PC-3 (cell line): ENCODE data around the gene PLA2G4F. TPM values are rescaled to one million over a fixed set of nuclear protein-coding genes. Genes with fewer than 3 reads are reported as not detected.
A peak's percentile ranks its signal among the peaks of the same experiment; 100 is the strongest.

Experiments
- ATAC-seq: fragments of 200-7000 bp; cut with Tn5 transposase; 2 replicates; pipeline ENCODE4 v1.9.1; 2020; ENCODE audit warnings: mild to moderate bottlenecking, moderate library complexity
- BruUV-seq: library from RNA; stranded (reverse); fragments of 400-500 nt; replicated peaks from 2 replicates; lab custom pipeline; 2021; lab: Mats Ljungman, UMichigan
- CTCF ChIA-PET: fragments of 300-600 bp; sonication (Branson Sonifier 250); formaldehyde crosslinking; loops from one replicate; lab custom pipeline; 2022; ENCODE audit warnings: antibody characterized with exemption; lab: Charles Lee
- POLR2A ChIA-PET: fragments of 300-600 bp; sonication (Branson Sonifier 250); formaldehyde crosslinking; loops from one replicate; lab custom pipeline; 2022; ENCODE audit warnings: antibody characterized with exemption; ENCODE audit not compliant: unreplicated experiment; lab: Charles Lee
- DNase-seq: peaks from one replicate; pipeline ENCODE4 v3.0.0-alpha.2; 2015
- H2AFZ ChIP-seq: fragments of 300-600 bp; sonication (generic); 2 replicates; pipeline ENCODE4 v1.6.0; 2016; ENCODE audit warnings: antibody characterized with exemption, low read length
- H3F3A ChIP-seq: fragments of 300-600 bp; sonication (generic); one replicate; pipeline ENCODE4 v1.6.0; 2017; ENCODE audit warnings: antibody characterized with exemption, low read length, control low read depth, mild to moderate bottlenecking; ENCODE audit not compliant: unreplicated experiment
- H3K27ac ChIP-seq: fragments of 300-600 bp; sonication (generic); 2 replicates; pipeline ENCODE4 v1.5.1; 2016; ENCODE audit warnings: mild to moderate bottlenecking, low read length
- H3K27me3 ChIP-seq: fragments of 300-600 bp; sonication (generic); 2 replicates; pipeline ENCODE4 v1.6.1; 2016; ENCODE audit warnings: low read length, mixed read lengths
- H3K36me3 ChIP-seq: fragments of 300-600 bp; sonication (generic); 2 replicates; pipeline ENCODE4 v1.6.1; 2016; ENCODE audit warnings: low read depth, mixed run types, low read length, mixed read lengths
- H3K4me1 ChIP-seq: fragments of 300-600 bp; sonication (generic); 2 replicates; pipeline ENCODE4 v1.5.1; 2016; ENCODE audit warnings: low read length; ENCODE audit not compliant: insufficient read depth
- H3K4me2 ChIP-seq: fragments of 300-600 bp; sonication (generic); 2 replicates; pipeline ENCODE4 v1.6.0; 2016; ENCODE audit warnings: low read length
- H3K4me3 ChIP-seq: fragments of 300-600 bp; sonication (generic); 2 replicates; pipeline ENCODE4 v1.5.1; 2016; ENCODE audit warnings: mild to moderate bottlenecking, low read length, mixed read lengths
- H3K79me2 ChIP-seq: fragments of 300-600 bp; sonication (generic); 2 replicates; pipeline ENCODE4 v1.6.1; 2017; ENCODE audit warnings: low read length, mixed read lengths
- H3K9ac ChIP-seq: fragments of 300-600 bp; sonication (generic); 2 replicates; pipeline ENCODE4 v1.6.0; 2016; ENCODE audit warnings: mild to moderate bottlenecking, low read length
- H3K9me2 ChIP-seq: fragments of 300-600 bp; sonication (generic); replicated peaks from 2 replicates; pipeline ENCODE4 v1.6.1; 2016; ENCODE audit warnings: mixed run types, low read length, mixed read lengths
- H3K9me3 ChIP-seq: fragments of 300-600 bp; sonication (generic); 2 replicates; pipeline ENCODE4 v1.6.1; 2016; ENCODE audit warnings: low read length, mixed read lengths
- H4K20me1 ChIP-seq: fragments of 300-600 bp; sonication (generic); 2 replicates; pipeline ENCODE4 v1.6.1; 2016; ENCODE audit warnings: low read length, mixed read lengths
- EZH2 ChIP-seq: fragments of 300-600 bp; sonication (generic); IDR thresholded peaks from one replicate; pipeline ENCODE4 v1.6.1; 2017; ENCODE audit warnings: antibody characterized with exemption, mild to moderate bottlenecking, low read length; ENCODE audit not compliant: unreplicated experiment
- EZH2phosphoT487 ChIP-seq: fragments of 300-600 bp; sonication (generic); IDR thresholded peaks from 2 replicates; pipeline ENCODE4 v1.6.1; 2018; ENCODE audit warnings: mild to moderate bottlenecking, antibody characterized with exemption, low read length, borderline replicate concordance
- intact Hi-C: fragments of 100-400 bp; cut with micrococcal nuclease; formaldehyde crosslinking; loops from 2 replicates; pipeline ENCODE4 v1.9.0; 2023
- total RNA-seq: library from RNA; depleted of rRNA; stranded (reverse); fragments of >200 nt; gene quantifications from 2 replicates; pipeline ENCODE4 v1.2.3, GENCODE V29; 2014
- TF ChIP-seq, protein P1 (sequence below): fragments of 300-600 bp; sonication (generic); conservative IDR thresholded peaks from 2 replicates; pipeline ENCODE4 v1.5.1; 2017; ENCODE audit warnings: antibody characterized with exemption, low read depth, mild to moderate bottlenecking, low read length

The PLA2G4F gene
- total RNA-seq, 1 experiment from 2014 or later, result 5.8 TPM

DNA sequence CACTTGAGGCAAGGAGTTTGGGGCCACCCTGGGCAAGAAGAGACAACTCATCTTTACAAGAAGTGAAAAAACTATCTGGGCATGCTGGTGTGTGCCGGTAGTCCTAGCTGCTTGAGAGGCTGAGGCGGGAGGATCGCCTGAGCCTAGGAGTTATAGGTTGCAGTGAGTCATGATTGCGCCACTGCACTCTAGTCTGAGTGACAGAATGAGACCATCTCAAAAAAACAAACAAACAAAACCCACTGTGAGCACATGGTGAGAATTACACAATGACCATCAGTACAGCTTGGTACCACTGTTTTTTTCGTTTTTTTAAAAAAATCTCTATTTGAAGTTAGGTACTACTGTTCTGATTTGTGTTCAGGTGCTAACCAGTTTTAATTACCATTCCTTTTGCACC lies 38.1 kb upstream of the PLA2G4F start:
- Histone ChIP-seq H3F3A (no peaks in the 10 kb centered on the region), H3K9me2 (no peaks in the 10 kb centered on the region), H3K36me3 (peaks cover 21% of the 10 kb centered on the region), H2AFZ (no peak overlapping the region), H3K9ac (no peak overlapping the region), H3K4me3 (no peak overlapping the region), H3K9me3 (no peaks in the 10 kb centered on the region), H3K27me3 (no peaks in the 10 kb centered on the region), H3K4me1 (peaks cover 8% of the 10 kb centered on the region), H3K79me2 (peaks cover 4% of the 10 kb centered on the region; the same call in 1 of the 2 replicates), H3K4me2 (no peak overlapping the region), H4K20me1 (no peaks in the 10 kb centered on the region), H3K27ac (no peak overlapping the region)
- CTCF ChIA-PET, result no interaction called here
- intact Hi-C loops, result no loop called here
- POLR2A ChIA-PET, result no interaction called here
- ATAC-seq, result peak; percentile 93
- BruUV-seq, result no TSS peak
- TF ChIP-seq, protein P1, sequence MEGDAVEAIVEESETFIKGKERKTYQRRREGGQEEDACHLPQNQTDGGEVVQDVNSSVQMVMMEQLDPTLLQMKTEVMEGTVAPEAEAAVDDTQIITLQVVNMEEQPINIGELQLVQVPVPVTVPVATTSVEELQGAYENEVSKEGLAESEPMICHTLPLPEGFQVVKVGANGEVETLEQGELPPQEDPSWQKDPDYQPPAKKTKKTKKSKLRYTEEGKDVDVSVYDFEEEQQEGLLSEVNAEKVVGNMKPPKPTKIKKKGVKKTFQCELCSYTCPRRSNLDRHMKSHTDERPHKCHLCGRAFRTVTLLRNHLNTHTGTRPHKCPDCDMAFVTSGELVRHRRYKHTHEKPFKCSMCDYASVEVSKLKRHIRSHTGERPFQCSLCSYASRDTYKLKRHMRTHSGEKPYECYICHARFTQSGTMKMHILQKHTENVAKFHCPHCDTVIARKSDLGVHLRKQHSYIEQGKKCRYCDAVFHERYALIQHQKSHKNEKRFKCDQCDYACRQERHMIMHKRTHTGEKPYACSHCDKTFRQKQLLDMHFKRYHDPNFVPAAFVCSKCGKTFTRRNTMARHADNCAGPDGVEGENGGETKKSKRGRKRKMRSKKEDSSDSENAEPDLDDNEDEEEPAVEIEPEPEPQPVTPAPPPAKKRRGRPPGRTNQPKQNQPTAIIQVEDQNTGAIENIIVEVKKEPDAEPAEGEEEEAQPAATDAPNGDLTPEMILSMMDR, result no peak
- TF ChIP-seq EZH2 (no peak), EZH2phosphoT487 (no peak)
- peak; percentile 74 for DNase-seq

DNA sequence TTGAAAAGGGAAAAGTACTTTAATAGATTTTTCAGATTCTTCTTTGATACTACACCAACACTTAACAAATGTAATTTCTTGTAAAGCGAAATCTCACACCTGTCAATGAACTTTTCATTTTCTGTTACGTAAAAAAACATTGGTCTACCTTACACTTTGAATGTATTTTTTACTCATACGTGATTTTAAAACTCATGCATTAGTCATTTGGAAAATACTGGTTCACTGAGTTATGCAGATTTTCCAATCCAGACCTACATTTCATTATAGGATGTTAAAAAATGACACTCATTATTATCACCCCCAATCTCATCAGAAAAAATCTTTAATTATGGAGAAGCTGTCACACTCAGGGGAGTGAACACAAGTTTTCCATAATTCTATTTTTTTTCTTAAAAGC lies 36.9 kb upstream of the PLA2G4F start:
- Histone ChIP-seq H3F3A (no peaks in the 10 kb centered on the region), H3K9me3 (no peaks in the 10 kb centered on the region), H3K4me1 (peaks cover 8% of the 10 kb centered on the region), H3K4me3 (no peak overlapping the region), H3K27me3 (no peaks in the 10 kb centered on the region), H3K36me3 (peaks cover 23% of the 10 kb centered on the region; the same call in 1 of the 2 replicates), H3K4me2 (no peak overlapping the region), H3K27ac (no peak overlapping the region), H4K20me1 (no peaks in the 10 kb centered on the region), H3K79me2 (peaks cover 4% of the 10 kb centered on the region; the same call in 1 of the 2 replicates), H2AFZ (no peak overlapping the region), H3K9me2 (no peaks in the 10 kb centered on the region), H3K9ac (no peak overlapping the region)
- CTCF ChIA-PET, result no interaction called here
- DNase-seq (no peak), ATAC-seq (no peak)
- TF ChIP-seq EZH2phosphoT487, result no peak
- intact Hi-C loops, result no loop called here
- POLR2A ChIA-PET, result no interaction called here
- no TSS peak for BruUV-seq

- DNase-seq, result no peak
- POLR2A ChIA-PET, result no interaction called here
- no peak overlapping the region for H2AFZ ChIP-seq
- H3K27ac ChIP-seq, result no peak overlapping the region
- H3K4me2 ChIP-seq, result no peak overlapping the region
- H3K4me3 ChIP-seq, result no peak overlapping the region
- H3F3A ChIP-seq, result no peaks in the 10 kb centered on the region
- H3K27me3 ChIP-seq, result no peaks in the 10 kb centered on the region
- no peaks in the 10 kb centered on the region for H3K9me2 ChIP-seq
- H3K9me3 ChIP-seq, result no peaks in the 10 kb centered on the region
- ATAC-seq, result no peak
- H3K9ac ChIP-seq, result no peak overlapping the region
- intact Hi-C loops, result no loop called here
- CTCF ChIA-PET, result no interaction called here
- no TSS peak for BruUV-seq
- peaks cover 4% of the 10 kb centered on the region; the same call in 1 of the 2 replicates for H3K79me2 ChIP-seq
- peaks cover 25% of the 10 kb centered on the region; the same call in 1 of the 2 replicates for H3K36me3 ChIP-seq
- H3K4me1 ChIP-seq, result peaks cover 8% of the 10 kb centered on the region
- no peaks in the 10 kb centered on the region for H4K20me1 ChIP-seq
- TF ChIP-seq EZH2phosphoT487 (no peak), EZH2 (no peak)
- TF ChIP-seq, protein P1, result no peak
Measured at GRCh38 chr15:42191610-42192346, 35.3 kb upstream of the PLA2G4F start.
